ENCODE data around the gene ZNF335. TPM values are rescaled to one million over a fixed set of nuclear protein-coding genes. Genes with fewer than 3 reads are reported as not detected.

The ZNF335 gene
- total RNA-seq, 3 donors from 2014 or later (not counting 1 experiment from before 2014, with no cell fraction given), result 101 to 119 (median 102) TPM

- DNase-seq, result peak in 1 of 2 donors; percentile 57
- Mint-ChIP-seq H3K36me3 (no peaks in the 10 kb centered on the region), H3K27me3 (ENCODE audit: low read depth in 2 of 2) (peaks cover 58 to 67% of the 10 kb centered on the region in 2 donors), H3K4me1 (peaks cover 41 to 67% of the 10 kb centered on the region in 2 donors), H3K9me3 (no peaks in the 10 kb centered on the region), H3K4me3 (peak overlapping the region; percentile 85), H3K27ac (peak overlapping the region; percentile 74 to 83)
- TF ChIP-seq CTCF (IDR thresholded peaks at IDR 0.05), result peak; percentile 36
- Histone ChIP-seq H3K4me3 (ENCODE audit: low read length) (no peak overlapping the region), H3K4me1 (ENCODE audit: control insufficient read depth, insufficient read depth, low read length) (peaks cover 73% of the 10 kb centered on the region), H3K27ac (ENCODE audit: low read length) (no peak overlapping the region), H3K36me3 (ENCODE audit: control insufficient read depth, insufficient read depth, low read length) (no peaks in the 10 kb centered on the region), H3K9me3 (ENCODE audit: control insufficient read depth, insufficient read depth, low read length) (peaks cover 11% of the 10 kb centered on the region), H3K27me3 (ENCODE audit: control insufficient read depth, insufficient read depth, low read length) (peaks cover 52% of the 10 kb centered on the region)
- 18% methylated on average over 57 of the region's 57 CpGs for WGBS (ENCODE audit: insufficient coverage)
- intact Hi-C loops (cut with micrococcal nuclease), result loop anchor here (5.0 kb wide), 1 partner anchor 40 kb away; the partner anchor contains the start of gene ZNF335
- peak in 1 of 3 donors; percentile 36 for ATAC-seq
These were observed 39.9 kb upstream of the ZNF335 start for GRCh38 chr20:46011631-46012482.

GRCh38 chr20:46010491-46011391 is 38.7 kb upstream of the ZNF335 start:
- Histone ChIP-seq H3K4me1 (ENCODE audit: control insufficient read depth, insufficient read depth, low read length) (peaks cover 82% of the 10 kb centered on the region), H3K27me3 (ENCODE audit: control insufficient read depth, insufficient read depth, low read length) (peaks cover 52% of the 10 kb centered on the region), H3K9me3 (ENCODE audit: control insufficient read depth, insufficient read depth, low read length) (peaks cover 11% of the 10 kb centered on the region), H3K4me3 (ENCODE audit: low read length) (no peak overlapping the region), H3K27ac (ENCODE audit: low read length) (no peak overlapping the region), H3K36me3 (ENCODE audit: control insufficient read depth, insufficient read depth, low read length) (no peaks in the 10 kb centered on the region)
- Mint-ChIP-seq H3K9me3 (no peaks in the 10 kb centered on the region), H3K27me3 (ENCODE audit: low read depth in 2 of 2) (peaks cover 54 to 64% of the 10 kb centered on the region in 2 donors), H3K4me3 (peak overlapping the region; percentile 85), H3K27ac (peak overlapping the region; percentile 74 to 83), H3K36me3 (no peaks in the 10 kb centered on the region), H3K4me1 (peaks cover 51 to 78% of the 10 kb centered on the region in 2 donors)
- DNase-seq (peak; percentile 58 to 89), ATAC-seq (peak; percentile 57 to 73 (median 71))
- 6% methylated on average over 74 of the region's 74 CpGs for WGBS (ENCODE audit: insufficient coverage)
- no peak for TF ChIP-seq CTCF (IDR thresholded peaks at IDR 0.05)
- intact Hi-C loops (cut with micrococcal nuclease), result loop anchor here (5.0 kb wide), 1 partner anchor 38 kb away; the partner anchor contains the start of gene ZNF335

GRCh38 chr20:46009816-46010215 is 37.8 kb upstream of the ZNF335 start:
- H3K9me3 ChIP-seq (ENCODE audit: control insufficient read depth, insufficient read depth, low read length), result peaks cover 11% of the 10 kb centered on the region
- Mint-ChIP-seq H3K9me3 (no peaks in the 10 kb centered on the region), H3K27ac (peak overlapping the region in 1 of 2 donors; percentile 83), H3K4me3 (no peak overlapping the region), H3K4me1 (peaks cover 60 to 87% of the 10 kb centered on the region in 2 donors), H3K36me3 (no peaks in the 10 kb centered on the region), H3K27me3 (ENCODE audit: low read depth in 2 of 2) (peaks cover 44 to 58% of the 10 kb centered on the region in 2 donors)
- H3K4me1 ChIP-seq (ENCODE audit: control insufficient read depth, insufficient read depth, low read length), result peaks cover 91% of the 10 kb centered on the region
- no peak for TF ChIP-seq CTCF (IDR thresholded peaks at IDR 0.05)
- 48% methylated on average over 20 of the region's 20 CpGs for WGBS (ENCODE audit: insufficient coverage)
- intact Hi-C loops (cut with micrococcal nuclease), result loop anchor here (5.0 kb wide), 1 partner anchor 38 kb away; the partner anchor contains the start of gene ZNF335
- no peak for DNase-seq
- H3K4me3 ChIP-seq (ENCODE audit: low read length), result no peak overlapping the region
- no peak for ATAC-seq
- no peak overlapping the region for H3K27ac ChIP-seq (ENCODE audit: low read length)
- H3K27me3 ChIP-seq (ENCODE audit: control insufficient read depth, insufficient read depth, low read length), result peaks cover 51% of the 10 kb centered on the region
- H3K36me3 ChIP-seq (ENCODE audit: control insufficient read depth, insufficient read depth, low read length), result no peaks in the 10 kb centered on the region

All from natural killer cell (primary cell).